HG02642 (cell line): ENCODE results near the gene KRTAP4-5.
"Not testable (repeated sequence)": the region's sequence is repeated elsewhere in the genome, so short reads cannot be mapped to it uniquely, and the experiment has no call there.

Source experiments
- ATAC-seq: cut with Tn5 transposase; IDR thresholded peaks from one replicate; pipeline ENCODE4 v1.9.1; 2021; ENCODE audit warnings: mild to moderate bottlenecking; ENCODE audit not compliant: unreplicated experiment, poor library complexity

The KRTAP4-5 gene

GRCh38 chr17:41116297-41116696, 33.3 kb downstream of the KRTAP4-5 start:
- no peak for ATAC-seq

- ATAC-seq, result no peak
Observed at GRCh38 chr17:41111151-41111885, 38.3 kb downstream of the KRTAP4-5 start.

- ATAC-seq, result not testable (repeated sequence)
Observed at GRCh38 chr17:41108728-41109386, 40.8 kb downstream of the KRTAP4-5 start.

GRCh38 chr17:41107941-41108450, 41.6 kb downstream of the KRTAP4-5 start:
- no peak for ATAC-seq

- ATAC-seq, result not testable (repeated sequence)
Observed at GRCh38 chr17:41105347-41105746, 44.3 kb downstream of the KRTAP4-5 start, which contains the start of gene KRTAP4-9. TSS of gene KRTAP4-9 (plus strand) at chr17:41105389. CDS start at chr17:41105389, 0 bp downstream.

- ATAC-seq, result not testable (repeated sequence)
Observed at GRCh38 chr17:41104386-41105038, 45.1 kb downstream of the KRTAP4-5 start.

GRCh38 chr17:41103896-41104295, 45.7 kb downstream of the KRTAP4-5 start:
- ATAC-seq, result no peak

- ATAC-seq, result no peak
Observed at GRCh38 chr17:41101586-41102259, 47.9 kb downstream of the KRTAP4-5 start, which contains the start of gene KRTAP4-16. TSS of gene KRTAP4-16 (minus strand) at chr17:41102209. CDS start at chr17:41102209, 0 bp downstream.

- ATAC-seq, result not testable (repeated sequence)
Observed at GRCh38 chr17:41099682-41100480, 49.7 kb downstream of the KRTAP4-5 start.
